ENCODE measurements around the gene MOV10L1.
"Not testable (repeated sequence)": the region's sequence is repeated elsewhere in the genome, so short reads cannot be mapped to it uniquely, and the experiment has no call there.

The MOV10L1 gene

GRCh38 chr22:50146439-50147238 lies 56.8 kb downstream of the MOV10L1 start:
- TF ChIP-seq CTCF (conservative IDR thresholded peaks at IDR 0.05; ENCODE audit: low read length), result peak; percentile 95
- DNase-seq (ENCODE audit: low read depth), result peak; percentile 72
- H3K4me3 ChIP-seq (ENCODE audit: low read length), result no peak overlapping the region

GRCh38 chr22:50147258-50148165 lies 57.7 kb downstream of the MOV10L1 start:
- DNase-seq (ENCODE audit: low read depth); H3K4me3 ChIP-seq (ENCODE audit: low read length): not testable (repeated sequence)

- no peak overlapping the region for H3K4me3 ChIP-seq (ENCODE audit: low read length)
- DNase-seq (ENCODE audit: low read depth), result no peak
- no peak for TF ChIP-seq CTCF (conservative IDR thresholded peaks at IDR 0.05; ENCODE audit: low read length)
Measured at GRCh38 chr22:50148166-50148500, 58.3 kb downstream of the MOV10L1 start.

DNA sequence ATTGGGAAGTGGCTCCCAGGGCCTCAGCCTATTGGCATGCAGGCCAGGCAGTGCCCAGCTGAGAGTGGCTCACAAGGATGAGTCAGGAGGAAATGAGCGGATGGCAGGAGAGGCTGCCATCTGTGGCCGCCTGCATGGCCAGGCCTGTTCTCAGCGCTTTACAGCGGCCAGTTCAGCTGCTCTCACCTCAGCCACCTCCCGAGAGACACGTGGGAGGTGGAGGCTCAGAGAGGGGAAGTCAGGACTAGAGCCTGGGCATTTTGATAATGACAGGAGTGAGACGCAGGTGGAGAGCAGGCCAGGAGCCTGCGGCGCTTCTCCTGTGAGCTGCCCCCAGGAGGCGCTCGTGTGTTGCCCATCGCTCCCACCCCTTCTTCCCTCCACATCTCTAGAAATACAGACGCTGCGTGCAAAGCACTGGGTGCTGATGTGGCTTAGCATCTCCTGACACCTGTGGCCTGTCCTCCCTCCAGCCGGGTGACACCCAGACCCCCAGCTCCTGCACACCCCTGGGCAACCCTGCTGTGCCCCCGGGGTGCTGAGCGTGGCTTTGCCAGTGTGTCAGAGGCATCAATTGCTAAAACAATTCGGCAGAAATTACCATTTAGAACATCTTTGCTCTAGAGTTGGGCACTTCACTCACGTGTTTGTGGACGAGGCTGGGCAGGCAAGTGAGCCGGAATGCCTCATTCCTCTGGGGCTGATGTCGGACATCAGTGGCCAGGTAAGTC lies 59.4 kb downstream of the MOV10L1 start:
- TF ChIP-seq CTCF (conservative IDR thresholded peaks at IDR 0.05; ENCODE audit: low read length), result peak; percentile 58
- H3K4me3 ChIP-seq (ENCODE audit: low read length), result no peak overlapping the region
- DNase-seq (ENCODE audit: low read depth), result peak; percentile 16

- H3K4me3 ChIP-seq (ENCODE audit: low read length), result no peak overlapping the region
- no peak for DNase-seq (ENCODE audit: low read depth)
- no peak for TF ChIP-seq CTCF (conservative IDR thresholded peaks at IDR 0.05; ENCODE audit: low read length)
Measured at GRCh38 chr22:50150161-50151129, 60.6 kb downstream of the MOV10L1 start.

GRCh38 chr22:50151571-50152537 lies 62.0 kb downstream of the MOV10L1 start:
- no peak for TF ChIP-seq CTCF (conservative IDR thresholded peaks at IDR 0.05; ENCODE audit: low read length)
- no peak overlapping the region for H3K4me3 ChIP-seq (ENCODE audit: low read length)
- DNase-seq (ENCODE audit: low read depth), result no peak

Measured in AG10803 (cell line).